K562 (cell line): ENCODE results near the gene GPR137C. TPM values are rescaled to one million over a fixed set of nuclear protein-coding genes. Genes with fewer than 3 reads are reported as not detected.

Experiments
- ATAC-seq: fragments of 200-7000 bp; cut with Tn5 transposase; 3 replicates; pipeline ENCODE4 v1.9.1; 2020; ENCODE audit warnings: moderate library complexity
- BruUV-seq: library from RNA; stranded (reverse); fragments of 400-500 nt; replicated peaks from 2 replicates; lab custom pipeline; 2021; lab: Mats Ljungman, UMichigan
- CTCF ChIA-PET: fragments of 300-600 bp; formaldehyde crosslinking; extraction: SDS; loops from one replicate; lab custom pipeline; 2021; ENCODE audit warnings: low intra/inter-chr PET ratio; lab: Yijun Ruan, JAX
- POLR2A ChIA-PET: fragments of 300-600, 350-650 bp; sonication (Branson Sonifier 250); formaldehyde crosslinking; extraction: SDS; loops from one replicate; lab custom pipeline; 2021; ENCODE audit warnings: antibody characterized with exemption, inconsistent platforms; lab: Yijun Ruan, JAX
- DNase-seq, 4 experiments: peaks; one replicate each; pipeline versions ENCODE4 v3.0.0 to v3.0.0-alpha.2; 2011 to 2018; ENCODE audit warnings: low spot score in 3 of 4, mixed read lengths in 3 of 4; ENCODE audit errors: extremely low read depth in 1 of 4
- FAIRE-seq: peaks from 2 replicates; lab custom pipeline; 2011; peaks lifted over from hg19 to GRCh38; lab: Jason Lieb, UNC
- H2AFZ ChIP-seq: 2 replicates; pipeline ENCODE4 v1.6.0; 2011; ENCODE audit warnings: low read depth, low read length, control low read depth, inconsistent platforms
- H3K27ac ChIP-seq: fragments of 200-600 bp; 3 replicates; pipeline ENCODE4 v1.8.0; 2011; ENCODE audit warnings: low read depth, mild to moderate bottlenecking, control low read depth, inconsistent platforms, low read length, moderate library complexity, mixed read lengths; ENCODE audit errors: extremely low read depth
- H3K27me3 ChIP-seq, 2 experiments: fragments of 300-600 bp in 1 of 2; 2 replicates in 1 of 2; 3 replicates in 1 of 2; pipeline versions ENCODE4 v1.6.0 to v1.8.0; 2011; ENCODE audit warnings: inconsistent platforms in 2 of 2, low read length in 2 of 2, mild to moderate bottlenecking in 1 of 2, mixed read lengths in 1 of 2, moderate library complexity in 1 of 2; ENCODE audit not compliant: control insufficient read depth in 2 of 2, insufficient read depth in 2 of 2
- H3K36me3 ChIP-seq: fragments of 300-600 bp; 3 replicates; pipeline ENCODE4 v1.8.0; 2011; ENCODE audit warnings: mild to moderate bottlenecking, low read length, inconsistent platforms; ENCODE audit not compliant: control insufficient read depth, insufficient read depth
- H3K4me1 ChIP-seq, 2 experiments: fragments of 200-600 bp in 1 of 2; replicated peaks in 1 of 2; 2 replicates in 1 of 2; 3 replicates in 1 of 2; pipeline versions ENCODE4 v1.5.1 to v1.8.0; 2011; ENCODE audit warnings: inconsistent platforms in 2 of 2, low read length in 2 of 2, mild to moderate bottlenecking in 1 of 2, mixed read lengths in 1 of 2, moderate library complexity in 1 of 2; ENCODE audit not compliant: control insufficient read depth in 2 of 2, insufficient read depth in 2 of 2
- H3K4me2 ChIP-seq: 2 replicates; pipeline ENCODE4 v1.6.1; 2011; ENCODE audit warnings: low read length, control low read depth, inconsistent platforms, mixed read lengths; ENCODE audit not compliant: insufficient read depth
- H3K4me3 ChIP-seq: fragments of 200-600 bp; sonication (generic), shearing (Covaris generic); 2 replicates; pipeline ENCODE4 v1.5.1; 2016; ENCODE audit warnings: control low read depth, inconsistent platforms
- H3K79me2 ChIP-seq: fragments of 200-600 bp; 3 replicates; pipeline ENCODE4 v1.8.0; 2011; ENCODE audit warnings: low read length, inconsistent platforms; ENCODE audit not compliant: control insufficient read depth, insufficient read depth
- H3K9ac ChIP-seq, 2 experiments: 2 replicates each; pipeline versions ENCODE4 v1.6.0 to v1.6.1; 2011; ENCODE audit warnings: low read depth in 2 of 2, low read length in 2 of 2, control low read depth in 1 of 2, inconsistent platforms in 1 of 2, mild to moderate bottlenecking in 1 of 2, mixed read lengths in 1 of 2; ENCODE audit not compliant: insufficient read depth in 1 of 2
- H3K9me1 ChIP-seq: one replicate; pipeline ENCODE4 v1.6.0; 2011; ENCODE audit warnings: inconsistent platforms, mild to moderate bottlenecking, low read length, moderate library complexity; ENCODE audit not compliant: control insufficient read depth, insufficient read depth
- H3K9me3 ChIP-seq: replicated peaks from 2 replicates; pipeline ENCODE4 v1.5.1; 2011; ENCODE audit warnings: low read depth, low read length, inconsistent platforms; ENCODE audit not compliant: control insufficient read depth, insufficient read depth
- H4K20me1 ChIP-seq: replicated peaks from 2 replicates; pipeline ENCODE4 v1.6.1; 2011; ENCODE audit warnings: low read length, inconsistent platforms, mixed read lengths; ENCODE audit not compliant: control insufficient read depth, insufficient read depth
- CEBPB ChIP-seq: fragments of 450-650 bp; IDR thresholded peaks from 2 replicates; pipeline ENCODE4 v1.6.1; 2016; ENCODE audit warnings: missing genetic modification characterization, missing compliant biosample characterization
- ZNF175 ChIP-seq: fragments of 200-800 bp; sonication (Bioruptor generic); IDR thresholded peaks from 2 replicates; pipeline ENCODE4 v1.6.1; 2016; ENCODE audit warnings: low read depth, mild to moderate bottlenecking, missing genetic modification characterization, missing compliant biosample characterization
- WGBS: fragments of 100-300 bp; shearing (Covaris generic); methylation state at CpG from one replicate; pipeline ENCODE4 v1.1.6; 2016; ENCODE audit warnings: low coverage, mixed read lengths; ENCODE audit not compliant: insufficient coverage; ENCODE audit errors: missing lambda C conversion rate; 5-methylcytosine and 5-hydroxymethylcytosine counted together
- in situ Hi-C: fragments of 300-500 bp; cut with MboI; formaldehyde crosslinking; loops from 4 replicates; pipeline ENCODE4 v1.15.0; 2018; ENCODE audit warnings: inconsistent platforms, mixed read lengths
- intact Hi-C: fragments of 100-400 bp; cut with micrococcal nuclease; formaldehyde crosslinking; loops from 2 replicates; pipeline ENCODE4 v1.14.2; 2022
- polyA plus RNA-seq, 8 experiments: library from polyadenylated mRNA; depleted of rRNA in 4 of 8; stranded (reverse) in 5 of 8; unstranded in 3 of 8; fragments of >200 nt; fragmentation: Nextera tagmentation in 2 of 8; fragmentation: Illumina TruSeq in 1 of 8; extraction: Ambion mirVana in 2 of 8; extraction: Trizol in 1 of 8; gene quantifications; 2 replicates each; pipeline versions ENCODE4 v1.2.1 to v1.2.3, GENCODE V29; 2011 to 2014; ENCODE audit warnings: inconsistent platforms in 1 of 8, missing spikeins in 1 of 8
- total RNA-seq, 7 experiments: library from RNA; depleted of rRNA in 6 of 7; stranded (reverse); fragments of >200 nt in 6 of 7; fragmentation: Illumina TruSeq in 2 of 7; extraction: Trizol in 2 of 7; gene quantifications; 2 replicates each; pipeline versions ENCODE4 v1.2.1 to v1.2.3, GENCODE V29; 2011 to 2021; ENCODE audit warnings: low replicate concordance in 1 of 7
- TF ChIP-seq, protein P1 (sequence below): fragments of 450-650 bp; IDR thresholded peaks from 2 replicates; pipeline ENCODE4 v1.6.1; 2016; ENCODE audit warnings: low read depth

Gene GPR137C
- total and polyA plus RNA-seq, 9 of the 15 experiments (the other 6 are each of a cell fraction or from before 2014, with no cell fraction given), result 0.03 to 0.31 (median 0.06) TPM; not detected in 4

DNA sequence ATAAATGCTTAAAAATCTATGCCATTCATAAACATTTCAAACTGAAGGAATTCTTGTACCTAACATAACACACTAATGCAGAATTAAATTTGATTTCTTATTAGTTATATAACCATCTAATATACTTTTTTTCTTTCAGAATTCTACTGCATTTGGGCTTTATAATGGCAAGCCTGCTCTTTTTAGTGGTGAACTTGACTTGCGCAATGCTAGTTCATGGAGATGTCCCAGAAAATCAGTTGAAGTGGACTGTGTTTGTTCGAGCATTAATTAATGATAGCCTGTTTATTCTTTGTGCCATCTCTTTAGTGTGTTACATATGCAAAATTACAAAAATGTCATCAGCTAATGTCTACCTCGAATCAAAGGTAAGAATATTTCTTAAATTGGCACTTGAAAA, 47.3 kb downstream of the GPR137C start:
- H3K4me3 ChIP-seq, result no peak overlapping the region
- intact Hi-C loops (loop anchor here (10.0 kb wide), 2 partner anchors 225 to 365 kb away; no protein-coding TSS in a partner anchor), in situ Hi-C loops (no loop called here)
- H3K27ac ChIP-seq, result no peak overlapping the region
- H3K9me1 ChIP-seq, result no peaks in the 10 kb centered on the region
- BruUV-seq, result no TSS peak
- H3K9me3 ChIP-seq, result no peaks in the 10 kb centered on the region
- DNase-seq (no peak), FAIRE-seq (no peak), ATAC-seq (no peak)
- no peaks in the 10 kb centered on the region for H3K36me3 ChIP-seq
- 22% methylated on average over 3 of the region's 3 CpGs for WGBS
- ChIA-PET POLR2A (no interaction called here), CTCF (no interaction called here)
- H3K4me1 ChIP-seq, result no peaks in the 10 kb centered on the region
- H3K4me2 ChIP-seq, result no peak overlapping the region
- no peaks in the 10 kb centered on the region for H4K20me1 ChIP-seq
- peaks cover 0 to 8% of the 10 kb centered on the region in 2 experiments; a peak in 1 of 5 replicates for H3K27me3 ChIP-seq
- H3K79me2 ChIP-seq, result no peaks in the 10 kb centered on the region
- no peak overlapping the region for H3K9ac ChIP-seq
- no peak overlapping the region for H2AFZ ChIP-seq
- TF ChIP-seq, protein P1, sequence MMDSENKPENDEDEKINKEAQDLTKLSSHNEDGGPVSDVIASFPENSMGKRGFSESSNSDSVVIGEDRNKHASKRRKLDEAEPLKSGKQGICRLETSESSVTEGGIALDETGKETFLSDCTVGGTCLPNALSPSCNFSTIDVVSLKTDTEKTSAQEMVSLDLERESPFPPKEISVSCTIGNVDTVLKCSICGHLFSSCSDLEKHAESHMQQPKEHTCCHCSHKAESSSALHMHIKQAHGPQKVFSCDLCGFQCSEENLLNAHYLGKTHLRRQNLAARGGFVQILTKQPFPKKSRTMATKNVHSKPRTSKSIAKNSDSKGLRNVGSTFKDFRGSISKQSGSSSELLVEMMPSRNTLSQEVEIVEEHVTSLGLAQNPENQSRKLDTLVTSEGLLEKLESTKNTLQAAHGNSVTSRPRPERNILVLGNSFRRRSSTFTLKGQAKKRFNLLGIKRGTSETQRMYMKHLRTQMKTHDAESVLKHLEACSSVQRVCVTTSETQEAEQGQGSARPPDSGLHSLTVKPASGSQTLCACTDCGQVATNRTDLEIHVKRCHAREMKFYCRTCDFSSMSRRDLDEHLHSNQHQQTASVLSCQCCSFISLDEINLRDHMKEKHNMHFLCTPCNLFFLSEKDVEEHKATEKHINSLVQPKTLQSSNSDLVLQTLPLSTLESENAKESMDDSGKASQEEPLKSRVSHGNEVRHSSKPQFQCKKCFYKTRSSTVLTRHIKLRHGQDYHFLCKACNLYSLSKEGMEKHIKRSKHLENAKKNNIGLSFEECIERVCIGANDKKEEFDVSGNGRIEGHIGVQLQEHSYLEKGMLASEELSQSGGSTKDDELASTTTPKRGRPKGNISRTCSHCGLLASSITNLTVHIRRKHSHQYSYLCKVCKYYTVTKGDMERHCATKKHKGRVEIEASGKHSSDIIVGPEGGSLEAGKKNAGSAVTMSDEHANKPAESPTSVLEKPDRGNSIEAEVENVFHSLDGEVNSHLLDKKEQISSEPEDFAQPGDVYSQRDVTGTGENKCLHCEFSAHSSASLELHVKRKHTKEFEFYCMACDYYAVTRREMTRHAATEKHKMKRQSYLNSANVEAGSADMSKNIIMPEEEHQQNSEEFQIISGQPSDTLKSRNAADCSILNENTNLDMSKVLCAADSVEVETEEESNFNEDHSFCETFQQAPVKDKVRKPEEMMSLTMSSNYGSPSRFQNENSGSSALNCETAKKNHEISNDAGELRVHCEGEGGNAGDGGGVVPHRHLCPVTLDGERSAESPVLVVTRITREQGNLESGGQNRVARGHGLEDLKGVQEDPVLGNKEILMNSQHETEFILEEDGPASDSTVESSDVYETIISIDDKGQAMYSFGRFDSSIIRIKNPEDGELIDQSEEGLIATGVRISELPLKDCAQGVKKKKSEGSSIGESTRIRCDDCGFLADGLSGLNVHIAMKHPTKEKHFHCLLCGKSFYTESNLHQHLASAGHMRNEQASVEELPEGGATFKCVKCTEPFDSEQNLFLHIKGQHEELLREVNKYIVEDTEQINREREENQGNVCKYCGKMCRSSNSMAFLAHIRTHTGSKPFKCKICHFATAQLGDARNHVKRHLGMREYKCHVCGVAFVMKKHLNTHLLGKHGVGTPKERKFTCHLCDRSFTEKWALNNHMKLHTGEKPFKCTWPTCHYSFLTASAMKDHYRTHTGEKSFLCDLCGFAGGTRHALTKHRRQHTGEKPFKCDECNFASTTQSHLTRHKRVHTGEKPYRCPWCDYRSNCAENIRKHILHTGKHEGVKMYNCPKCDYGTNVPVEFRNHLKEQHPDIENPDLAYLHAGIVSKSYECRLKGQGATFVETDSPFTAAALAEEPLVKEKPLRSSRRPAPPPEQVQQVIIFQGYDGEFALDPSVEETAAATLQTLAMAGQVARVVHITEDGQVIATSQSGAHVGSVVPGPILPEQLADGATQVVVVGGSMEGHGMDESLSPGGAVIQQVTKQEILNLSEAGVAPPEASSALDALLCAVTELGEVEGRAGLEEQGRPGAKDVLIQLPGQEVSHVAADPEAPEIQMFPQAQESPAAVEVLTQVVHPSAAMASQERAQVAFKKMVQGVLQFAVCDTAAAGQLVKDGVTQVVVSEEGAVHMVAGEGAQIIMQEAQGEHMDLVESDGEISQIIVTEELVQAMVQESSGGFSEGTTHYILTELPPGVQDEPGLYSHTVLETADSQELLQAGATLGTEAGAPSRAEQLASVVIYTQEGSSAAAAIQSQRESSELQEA, result no peak
- TF ChIP-seq ZNF175 (CRISPR knock-in tag) (no peak), CEBPB (tag) (peak; percentile 24; the same call in 1 of the 2 replicates)
